ENCODE measurements around the gene KLHL36. TPM values are rescaled to one million over a fixed set of nuclear protein-coding genes. Genes with fewer than 3 reads are reported as not detected.

The KLHL36 gene
- total and polyA plus RNA-seq, 9 of the 15 experiments (the other 6 are each of a cell fraction or from before 2014, with no cell fraction given) = 2.1 to 51.2 (median 18.5) TPM

- TF ChIP-seq ZNF318 (IDR thresholded peaks at IDR 0.05; ENCODE audit: borderline replicate concordance in 1 of 2, low read depth in 1 of 2) = no peak
- TF ChIP-seq ZNF449 (CRISPR knock-in tag; IDR thresholded peaks at IDR 0.05) = no peak
- no peak for TF ChIP-seq SRSF7 (optimal IDR thresholded peaks at IDR 0.05; ENCODE audit: low read depth, low read length)
- TF ChIP-seq WHSC1 (IDR thresholded peaks at IDR 0.05; ENCODE audit: low read length) = no peak
- TF ChIP-seq HCFC1 (IDR thresholded peaks at IDR 0.05; ENCODE audit: low read depth, low read length) = no peak
- TF ChIP-seq ILK (tag; IDR thresholded peaks at IDR 0.05; ENCODE audit: borderline replicate concordance, low read depth) = no peak
- TF ChIP-seq MNT (conservative IDR thresholded peaks at IDR 0.05) = peak in 1 of 2 experiments; percentile 48; a peak in 2 of 4 replicates
- TF ChIP-seq ZNF239 (CRISPR knock-in tag; IDR thresholded peaks at IDR 0.05) = no peak
- TF ChIP-seq THAP7 (CRISPR knock-in tag; IDR thresholded peaks at IDR 0.05) = no peak
- TF ChIP-seq ZNF766 (CRISPR knock-in tag; conservative IDR thresholded peaks at IDR 0.05) = no peak
- no peak for TF ChIP-seq NR0B1 (IDR thresholded peaks at IDR 0.05; ENCODE audit: partially characterized antibody)
These were observed 51.6 kb downstream of the KLHL36 start, which contains the start of gene USP10 (continued) for GRCh38 chr16:84699712-84700445.
